GM21529 (cell line): ENCODE measurements around the gene CFAP20DC.
"Not testable (repeated sequence)": the region's sequence is repeated elsewhere in the genome, so short reads cannot be mapped to it uniquely, and the experiment has no call there.

Experiments used
- ATAC-seq: cut with Tn5 transposase; IDR thresholded peaks from one replicate; pipeline ENCODE4 v1.9.1; 2021; ENCODE audit not compliant: unreplicated experiment

The CFAP20DC gene

GRCh38 chr3:59023612-59024011 is 26.2 kb downstream of the CFAP20DC start:
- ATAC-seq: no peak

GRCh38 chr3:59017617-59017984 is 32.2 kb downstream of the CFAP20DC start:
- no peak for ATAC-seq

GRCh38 chr3:59016930-59017616 is 32.8 kb downstream of the CFAP20DC start:
- ATAC-seq: no peak

GRCh38 chr3:59013611-59014010 is 36.2 kb downstream of the CFAP20DC start:
- no peak for ATAC-seq

GRCh38 chr3:59006634-59007517 is 42.9 kb downstream of the CFAP20DC start:
- no peak for ATAC-seq

- ATAC-seq: no peak
Observed at GRCh38 chr3:59001675-59002074, 48.1 kb downstream of the CFAP20DC start.

GRCh38 chr3:58999774-59000160 is 50.1 kb downstream of the CFAP20DC start:
- no peak for ATAC-seq

GRCh38 chr3:58999134-58999773 is 50.6 kb downstream of the CFAP20DC start:
- ATAC-seq: no peak

- no peak for ATAC-seq
Observed at GRCh38 chr3:58998476-58999117, 51.2 kb downstream of the CFAP20DC start.

GRCh38 chr3:58996730-58997129 is 53.1 kb downstream of the CFAP20DC start:
- ATAC-seq: no peak

GRCh38 chr3:58994746-58995330 is 55.0 kb downstream of the CFAP20DC start:
- ATAC-seq: no peak

GRCh38 chr3:58993547-58993946 is 56.3 kb downstream of the CFAP20DC start:
- ATAC-seq: no peak

- no peak for ATAC-seq
Observed at GRCh38 chr3:58991623-58992022, 58.2 kb downstream of the CFAP20DC start.

GRCh38 chr3:58991026-58991425 is 58.8 kb downstream of the CFAP20DC start:
- ATAC-seq: no peak

- no peak for ATAC-seq
Observed at GRCh38 chr3:58989955-58990354, 59.9 kb downstream of the CFAP20DC start.

- no peak for ATAC-seq
Observed at GRCh38 chr3:58989163-58989562, 60.7 kb downstream of the CFAP20DC start.

- no peak for ATAC-seq
Observed at GRCh38 chr3:58988041-58988440, 61.8 kb downstream of the CFAP20DC start.

- ATAC-seq: no peak
Observed at GRCh38 chr3:58986654-58987053, 63.2 kb downstream of the CFAP20DC start.

GRCh38 chr3:58979840-58980239 is 70.0 kb downstream of the CFAP20DC start:
- ATAC-seq: no peak

GRCh38 chr3:58973796-58974195 is 76.0 kb downstream of the CFAP20DC start:
- ATAC-seq: no peak

- not testable (repeated sequence) for ATAC-seq
Observed at GRCh38 chr3:58967866-58968265, 82.0 kb downstream of the CFAP20DC start.
